Muscle of leg (tissue), 11 donors: ENCODE data around the gene POU2AF1. TPM values are rescaled to one million over a fixed set of nuclear protein-coding genes. Genes with fewer than 3 reads are reported as not detected.

Experiments used
- DNase-seq: peaks from one replicate; pipeline ENCODE4 v3.0.0; 2013
- H3K27ac ChIP-seq: one replicate; pipeline ENCODE4 v1.5.1; 2013; ENCODE audit warnings: mild to moderate bottlenecking, low read length, control low read depth
- H3K27me3 ChIP-seq: one replicate; pipeline ENCODE4 v1.6.1; 2013; ENCODE audit warnings: low read length; ENCODE audit not compliant: control insufficient read depth, insufficient read depth
- H3K36me3 ChIP-seq: one replicate; pipeline ENCODE4 v1.6.1; 2013; ENCODE audit warnings: low read length; ENCODE audit not compliant: control insufficient read depth, insufficient read depth
- H3K4me1 ChIP-seq: one replicate; pipeline ENCODE4 v1.6.1; 2013; ENCODE audit warnings: low read length; ENCODE audit not compliant: control insufficient read depth, insufficient read depth
- H3K4me3 ChIP-seq: one replicate; pipeline ENCODE4 v1.5.1; 2013; ENCODE audit warnings: low read length, control low read depth
- H3K9me3 ChIP-seq: replicated peaks from 2 replicates; pipeline ENCODE4 v1.6.1; 2013; ENCODE audit warnings: low read depth, low read length; ENCODE audit not compliant: control insufficient read depth
- WGBS: methylation state at CpG from one replicate; pipeline ENCODE4 v1.1.5; 2013; ENCODE audit warnings: missing lambda C conversion rate; ENCODE audit not compliant: insufficient coverage; 5-methylcytosine and 5-hydroxymethylcytosine counted together
- polyA plus RNA-seq, 8 donors: library from polyadenylated mRNA; unstranded; fragments of 120-200 nt; gene quantifications; one replicate each; pipeline versions ENCODE4 v1.2.1 to v1.2.3, GENCODE V29; 2013; ENCODE audit warnings: inconsistent platforms in 1 of 8, low replicate concordance in 1 of 8; ENCODE audit not compliant: insufficient read length in 8 of 8, insufficient read depth in 1 of 8
- total RNA-seq: library from RNA; stranded (reverse); fragments of 120-200 nt; gene quantifications from one replicate; pipeline ENCODE4 v1.2.4, GENCODE V29; 2013

Gene POU2AF1
- total and polyA plus RNA-seq, 9 donors = 0.04 to 0.39 (median 0.23) TPM

GRCh38 chr11:111355101-111355500, 24.0 kb downstream of the POU2AF1 start:
- WGBS = 66% methylated on average over 2 of the region's 5 CpGs
- Histone ChIP-seq H3K27me3 (no peaks in the 10 kb centered on the region), H3K27ac (no peak overlapping the region), H3K4me3 (no peak overlapping the region), H3K9me3 (no peaks in the 10 kb centered on the region), H3K36me3 (no peaks in the 10 kb centered on the region), H3K4me1 (peaks cover 6% of the 10 kb centered on the region)
- no peak for DNase-seq

DNA sequence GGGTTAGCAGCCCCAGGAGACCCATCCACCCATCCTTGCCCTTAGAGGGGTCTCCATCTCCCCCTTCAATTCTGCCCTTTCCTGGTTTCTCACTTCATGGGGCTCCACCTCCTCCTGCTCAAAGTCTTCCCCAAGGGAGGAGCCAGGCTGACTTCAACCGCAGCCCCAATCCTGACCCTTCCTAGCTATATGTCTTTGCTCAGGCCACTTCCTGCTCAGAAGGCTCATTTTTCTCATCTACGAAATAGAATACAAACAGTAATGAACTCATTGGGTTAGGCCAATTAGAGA, 24.5 kb downstream of the POU2AF1 start:
- no peak overlapping the region for H3K4me3 ChIP-seq
- H3K4me1 ChIP-seq = peaks cover 6% of the 10 kb centered on the region
- no peak for DNase-seq
- no peak overlapping the region for H3K27ac ChIP-seq
- no peaks in the 10 kb centered on the region for H3K9me3 ChIP-seq
- no peaks in the 10 kb centered on the region for H3K36me3 ChIP-seq
- H3K27me3 ChIP-seq = no peaks in the 10 kb centered on the region
- no CpG with 5 or more reads among the region's 2 CpGs for WGBS

DNA sequence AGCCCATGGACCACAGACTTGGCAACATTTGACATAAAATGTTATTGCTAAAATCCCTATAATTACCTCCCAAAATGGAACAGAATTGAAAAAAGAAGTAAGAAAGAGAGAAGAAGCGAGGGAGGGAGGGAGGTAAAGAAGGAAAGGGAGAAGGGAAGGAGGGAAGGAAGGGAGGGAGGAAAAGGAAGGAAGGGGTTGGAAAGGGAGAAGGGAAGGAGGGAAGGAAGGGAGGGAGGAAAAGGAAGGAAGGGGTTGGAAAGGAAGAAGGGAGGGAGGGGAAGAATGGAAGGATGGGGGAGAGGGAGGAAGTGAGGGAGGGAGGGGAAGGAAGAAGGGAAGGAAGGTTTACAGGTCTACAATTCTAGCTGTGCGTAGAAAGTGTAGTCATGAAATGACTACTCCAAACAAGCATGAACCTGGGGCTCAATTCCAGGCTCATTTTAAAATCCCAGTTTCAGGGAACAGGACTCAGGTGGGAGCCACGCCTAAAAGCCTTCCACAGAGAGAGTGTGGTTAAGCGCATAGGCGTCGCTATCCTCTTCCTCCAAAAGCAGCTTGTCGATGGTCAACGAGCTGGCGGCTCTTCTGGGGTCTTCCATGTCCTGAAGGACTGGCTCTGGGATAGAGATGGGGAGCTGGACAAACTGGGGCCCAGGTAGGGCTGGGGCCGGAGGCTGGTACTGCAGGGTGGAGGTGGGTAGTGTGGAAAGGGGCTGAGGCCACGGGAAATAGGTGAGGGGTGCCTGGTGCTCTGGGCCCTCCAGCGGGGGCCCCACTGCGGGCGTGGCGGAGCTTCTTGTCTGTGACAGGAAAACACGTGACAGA, 25.1 kb downstream of the POU2AF1 start:
- DNase-seq = no peak
- 93% methylated on average over 10 of the region's 16 CpGs for WGBS
- H3K4me1 ChIP-seq = peaks cover 6% of the 10 kb centered on the region
- no peaks in the 10 kb centered on the region for H3K9me3 ChIP-seq
- H3K36me3 ChIP-seq = no peaks in the 10 kb centered on the region
- no peak overlapping the region for H3K27ac ChIP-seq
- H3K27me3 ChIP-seq = no peaks in the 10 kb centered on the region
- H3K4me3 ChIP-seq = no peak overlapping the region

DNA sequence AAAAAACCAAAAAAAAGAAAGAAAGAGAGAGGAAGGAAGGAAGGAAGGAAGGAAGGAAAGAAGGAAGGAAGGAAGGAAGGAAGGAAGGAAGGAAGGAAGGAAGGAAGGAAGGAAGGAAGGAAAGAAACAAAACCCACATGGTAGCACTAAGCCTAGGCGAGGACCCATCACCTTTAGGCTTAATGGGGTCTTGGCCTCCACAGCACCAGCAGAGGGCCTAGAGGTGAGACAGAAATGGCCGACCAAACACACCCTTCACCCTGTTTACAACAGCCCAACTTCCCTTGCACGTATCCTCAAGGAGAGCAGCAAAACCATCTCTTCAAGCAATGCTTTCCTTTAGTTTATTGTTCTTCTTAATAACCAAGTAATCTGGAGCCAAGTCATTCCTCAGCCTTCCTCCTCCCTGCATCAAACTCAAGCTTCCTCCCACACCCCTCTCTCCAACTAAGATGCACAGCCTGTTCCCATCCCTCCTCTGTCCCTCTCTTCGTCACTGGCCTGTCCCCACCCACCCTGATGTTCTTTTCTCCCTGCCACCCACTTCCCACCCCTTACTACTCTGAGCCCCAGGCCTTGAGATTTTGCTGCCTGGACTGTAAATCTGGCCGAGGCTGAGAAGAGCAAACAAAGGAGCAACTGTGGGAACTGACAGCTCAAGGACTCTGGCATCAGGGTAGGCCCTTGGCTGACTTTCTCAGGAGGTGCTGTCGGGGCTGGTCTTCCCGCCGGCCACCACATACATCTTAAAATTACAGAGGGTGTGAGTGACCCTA, 26.0 kb downstream of the POU2AF1 start:
- H3K27ac ChIP-seq = no peak overlapping the region

DNA sequence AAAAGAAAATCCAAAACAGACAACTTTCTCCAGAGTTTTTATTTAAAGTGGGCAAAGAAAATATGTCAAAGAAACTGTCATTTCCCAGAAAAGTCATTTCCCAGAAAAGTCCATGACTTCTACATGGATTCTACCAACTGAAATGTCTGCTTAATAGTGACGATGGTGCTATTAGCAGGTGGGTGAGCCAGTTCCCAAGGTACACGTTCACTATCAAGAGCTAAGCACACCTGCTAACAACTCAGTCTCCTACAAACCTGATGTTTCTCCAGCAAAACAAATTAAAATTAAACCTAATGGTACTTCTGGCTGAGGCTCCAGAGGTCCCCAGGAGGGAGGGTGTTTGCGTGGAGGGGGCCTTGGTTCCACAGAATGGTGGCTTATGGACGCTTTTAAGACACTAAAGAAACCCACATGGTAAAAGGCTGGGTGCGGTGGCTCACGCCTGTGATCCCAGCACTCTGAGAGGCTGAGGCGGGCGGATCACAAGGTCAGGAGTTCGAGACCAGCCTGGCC, 26.8 kb downstream of the POU2AF1 start:
- H3K27ac ChIP-seq = no peak overlapping the region
- no peaks in the 10 kb centered on the region for H3K9me3 ChIP-seq
- 90% methylated on average over 2 of the region's 9 CpGs for WGBS
- no peak overlapping the region for H3K4me3 ChIP-seq
- no peak for DNase-seq
- no peaks in the 10 kb centered on the region for H3K36me3 ChIP-seq
- no peaks in the 10 kb centered on the region for H3K27me3 ChIP-seq
- no peaks in the 10 kb centered on the region for H3K4me1 ChIP-seq

More for the DNA sequence above, 26.0 kb downstream of the POU2AF1 start:
- Histone ChIP-seq H3K27me3 (no peaks in the 10 kb centered on the region), H3K9me3 (no peaks in the 10 kb centered on the region), H3K4me3 (no peak overlapping the region), H3K36me3 (no peaks in the 10 kb centered on the region), H3K4me1 (peaks cover 6% of the 10 kb centered on the region)
- DNase-seq = no peak
- WGBS = 77% methylated on average over 3 of the region's 8 CpGs

DNA sequence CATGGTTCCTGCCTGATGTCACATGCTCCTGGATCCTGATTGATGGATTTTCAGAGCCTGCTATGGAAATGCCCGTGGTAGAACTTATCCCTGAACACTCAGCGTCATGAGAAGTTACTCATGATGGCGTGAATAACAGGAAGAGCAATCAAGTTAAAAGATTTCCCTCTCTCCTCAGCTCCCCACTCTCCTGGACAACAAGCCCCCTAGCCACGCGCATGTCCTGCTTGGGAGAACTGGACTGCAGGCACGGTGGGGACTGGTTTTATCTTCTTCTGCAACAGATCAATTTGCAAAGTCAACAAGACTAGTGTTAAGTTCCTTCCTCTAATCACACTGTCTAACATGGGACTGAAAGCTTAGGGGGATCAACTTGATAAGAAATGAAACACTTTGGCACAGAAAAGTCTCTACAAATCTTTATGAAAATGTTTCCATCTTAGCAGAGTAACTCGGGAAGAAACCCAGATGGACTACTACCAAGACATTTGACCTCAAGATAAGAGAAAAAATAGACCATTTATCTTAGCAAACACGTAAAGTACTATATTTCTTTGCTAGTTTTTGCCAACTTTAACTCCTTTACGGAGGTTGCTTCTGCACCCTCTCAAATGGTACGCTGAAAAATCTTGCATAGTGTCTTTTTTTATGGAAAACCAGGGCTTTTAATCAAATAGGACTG, 27.6 kb downstream of the POU2AF1 start:
- Histone ChIP-seq H3K36me3 (no peaks in the 10 kb centered on the region), H3K27ac (no peak overlapping the region), H3K27me3 (no peaks in the 10 kb centered on the region), H3K4me3 (no peak overlapping the region), H3K9me3 (no peaks in the 10 kb centered on the region), H3K4me1 (no peaks in the 10 kb centered on the region)
- no peak for DNase-seq
- WGBS = 83% methylated on average over 8 of the region's 10 CpGs

GRCh38 chr11:111350811-111351210, 28.3 kb downstream of the POU2AF1 start:
- WGBS = no CpG with 5 or more reads among the region's 1 CpG

GRCh38 chr11:111349191-111349695, 29.8 kb downstream of the POU2AF1 start:
- H3K36me3 ChIP-seq = no peaks in the 10 kb centered on the region
- WGBS = no CpG with 5 or more reads among the region's 2 CpGs
- H3K4me1 ChIP-seq = no peaks in the 10 kb centered on the region
- DNase-seq = no peak
- no peak overlapping the region for H3K4me3 ChIP-seq
- H3K9me3 ChIP-seq = no peaks in the 10 kb centered on the region
- H3K27ac ChIP-seq = no peak overlapping the region
- H3K27me3 ChIP-seq = no peaks in the 10 kb centered on the region

More at GRCh38 chr11:111350811-111351210, 28.3 kb downstream of the POU2AF1 start:
- Histone ChIP-seq H3K4me1 (no peaks in the 10 kb centered on the region), H3K9me3 (no peaks in the 10 kb centered on the region), H3K27ac (no peak overlapping the region), H3K36me3 (no peaks in the 10 kb centered on the region), H3K27me3 (no peaks in the 10 kb centered on the region), H3K4me3 (no peak overlapping the region)
- no peak for DNase-seq

DNA sequence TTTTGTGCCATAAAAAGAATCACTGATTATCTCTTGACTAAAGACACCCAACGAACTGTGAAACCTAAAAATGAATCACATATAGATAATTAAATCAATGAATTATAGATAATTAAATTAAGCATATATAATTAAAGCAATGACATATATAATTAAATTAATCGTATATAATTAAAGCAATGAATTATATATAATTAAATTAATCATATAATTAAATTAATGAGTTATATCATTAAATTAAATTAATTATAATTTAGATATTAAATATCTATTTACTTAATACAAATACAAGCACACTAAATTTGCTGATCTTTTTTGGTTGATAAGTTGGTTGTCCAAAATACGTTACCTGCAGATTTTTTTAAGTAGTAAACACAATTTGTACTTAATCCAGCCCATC, 30.9 kb downstream of the POU2AF1 start:
- Histone ChIP-seq H3K4me1 (no peaks in the 10 kb centered on the region), H3K36me3 (no peaks in the 10 kb centered on the region), H3K27me3 (no peaks in the 10 kb centered on the region), H3K27ac (no peak overlapping the region), H3K4me3 (no peak overlapping the region), H3K9me3 (no peaks in the 10 kb centered on the region)
- WGBS = no CpG with 5 or more reads among the region's 3 CpGs
- DNase-seq = no peak

GRCh38 chr11:111347723-111348115, 31.4 kb downstream of the POU2AF1 start:
- WGBS = no CpG with 5 or more reads among the region's 3 CpGs
- Histone ChIP-seq H3K27me3 (no peaks in the 10 kb centered on the region), H3K4me3 (no peak overlapping the region), H3K9me3 (no peaks in the 10 kb centered on the region), H3K36me3 (no peaks in the 10 kb centered on the region), H3K27ac (no peak overlapping the region), H3K4me1 (no peaks in the 10 kb centered on the region)
- no peak for DNase-seq
